MCF 10A (cell line): Measurements from ENCODE around the gene FAM227B. TPM values are rescaled to one million over a fixed set of nuclear protein-coding genes. Genes with fewer than 3 reads are reported as not detected.
"Not testable (repeated sequence)": the region's sequence is repeated elsewhere in the genome, so short reads cannot be mapped to it uniquely, and the experiment has no call there.

Source experiments
- BruUV-seq: library from RNA; stranded (reverse); fragments of 400-500 nt; replicated peaks from 2 replicates; lab custom pipeline; 2021; lab: Mats Ljungman, UMichigan
- CTCF ChIA-PET: fragments of 300-600 bp; sonication (Branson Sonifier 250); formaldehyde crosslinking; extraction: SDS; loops from one replicate; lab custom pipeline; 2021; ENCODE audit warnings: antibody characterized with exemption, inconsistent platforms; lab: Yijun Ruan, JAX
- POLR2A ChIA-PET: fragments of 300-600, 350-650 bp; sonication (Branson Sonifier 250); formaldehyde crosslinking; extraction: SDS; loops from one replicate; lab custom pipeline; 2020; ENCODE audit warnings: antibody characterized with exemption, inconsistent platforms; lab: Yijun Ruan, JAX
- DNase-seq: peaks from one replicate; pipeline ENCODE4 v3.0.0-alpha.2; 2018; ENCODE audit not compliant: unreplicated experiment
- H3K27ac Mint-ChIP-seq: one replicate; pipeline ENCODE4 v1.8.0; 2022; ENCODE audit warnings: mild to moderate bottlenecking, low read depth, mixed read lengths; ENCODE audit not compliant: unreplicated experiment
- H3K27me3 Mint-ChIP-seq: one replicate; pipeline ENCODE4 v1.8.0; 2022; ENCODE audit warnings: mixed read lengths; ENCODE audit not compliant: insufficient read depth, unreplicated experiment
- H3K36me3 Mint-ChIP-seq: one replicate; pipeline ENCODE4 v1.8.0; 2022; ENCODE audit warnings: mild to moderate bottlenecking, moderate library complexity, mixed read lengths; ENCODE audit not compliant: insufficient read depth, unreplicated experiment
- H3K4me1 Mint-ChIP-seq: one replicate; pipeline ENCODE4 v1.8.0; 2022; ENCODE audit warnings: mixed read lengths; ENCODE audit not compliant: insufficient read depth, unreplicated experiment
- H3K4me3 Mint-ChIP-seq: one replicate; pipeline ENCODE4 v1.8.0; 2022; ENCODE audit warnings: mild to moderate bottlenecking, moderate library complexity, mixed read lengths; ENCODE audit not compliant: unreplicated experiment
- H3K9me3 Mint-ChIP-seq: one replicate; pipeline ENCODE4 v1.8.0; 2022; ENCODE audit warnings: mixed read lengths; ENCODE audit not compliant: unreplicated experiment
- CTCF ChIP-seq: fragments of 200-600 bp; IDR thresholded peaks from one replicate; pipeline ENCODE4 v1.8.0; 2022; ENCODE audit warnings: antibody characterized with exemption, mild to moderate bottlenecking; ENCODE audit not compliant: unreplicated experiment
- intact Hi-C: fragments of 100-400 bp; cut with micrococcal nuclease; formaldehyde crosslinking; loops from 2 replicates; pipeline ENCODE4 v1.14.1; 2022
- total RNA-seq: library from RNA; stranded (reverse); gene quantifications from 2 replicates; pipeline ENCODE4 v1.2.3, GENCODE V29; 2022

FAM227B gene
- total RNA-seq, 1 experiment from 2014 or later, result 5.8 TPM

- POLR2A ChIA-PET, result interaction anchor here (0.7 to 3.0 kb wide), 27 partner anchors 11 to 735 kb away, joined by 3 to 21 read pairs (median 4); partner anchors contain the start of genes COPS2, GABPB1 and GALK2
Measured at GRCh38 chr15:49620199-49620598, 419 bp downstream of the FAM227B start.

GRCh38 chr15:49619226-49619625 is 1.4 kb downstream of the FAM227B start:
- no peak for TF ChIP-seq CTCF
- H3K36me3 Mint-ChIP-seq, result peaks cover 14% of the 10 kb centered on the region
- H3K4me3 Mint-ChIP-seq, result no peak overlapping the region
- no peaks in the 10 kb centered on the region for H3K27me3 Mint-ChIP-seq
- POLR2A ChIA-PET, result interaction anchor here (0.7 to 3.0 kb wide), 8 partner anchors 14 to 751 kb away, joined by 3 to 21 read pairs (median 3); no protein-coding TSS in a partner anchor
- H3K9me3 Mint-ChIP-seq, result peaks cover 8% of the 10 kb centered on the region
- peaks cover 19% of the 10 kb centered on the region for H3K4me1 Mint-ChIP-seq
- H3K27ac Mint-ChIP-seq, result peak overlapping the region; percentile 25
- intact Hi-C loops, result no loop called here
- no TSS peak for BruUV-seq
- no peak for DNase-seq
- CTCF ChIA-PET, result interaction anchor here (0.8 kb wide), 1 partner anchor 10 kb away, joined by 3 read pairs; no protein-coding TSS in a partner anchor

More at GRCh38 chr15:49620199-49620598, 419 bp downstream of the FAM227B start:
- peak; percentile 40 for DNase-seq
- intact Hi-C loops, result loop anchor here (1.0 to 10.0 kb wide), 10 partner anchors 65 to 751 kb away; partner anchors contain the start of gene FGF7
- peaks cover 10% of the 10 kb centered on the region for H3K36me3 Mint-ChIP-seq
- H3K27ac Mint-ChIP-seq, result peak overlapping the region; percentile 98
- TSS peak; percentile 87 for BruUV-seq
- peaks cover 19% of the 10 kb centered on the region for H3K4me1 Mint-ChIP-seq
- peak overlapping the region; percentile 92 for H3K4me3 Mint-ChIP-seq
- no peaks in the 10 kb centered on the region for H3K9me3 Mint-ChIP-seq
- CTCF ChIA-PET, result interaction anchor here (0.6 kb wide), 1 partner anchor 243 kb away, joined by 3 read pairs; no protein-coding TSS in a partner anchor
- H3K27me3 Mint-ChIP-seq, result no peaks in the 10 kb centered on the region
- no peak for TF ChIP-seq CTCF

GRCh38 chr15:49612240-49612639 is 8.4 kb downstream of the FAM227B start:
- H3K27ac Mint-ChIP-seq, POLR2A ChIA-PET, intact Hi-C loops, H3K27me3 Mint-ChIP-seq, H3K4me1 Mint-ChIP-seq, H3K36me3 Mint-ChIP-seq, DNase-seq, BruUV-seq, H3K9me3 Mint-ChIP-seq, H3K4me3 Mint-ChIP-seq, CTCF ChIA-PET: not testable (repeated sequence)

- Mint-ChIP-seq H3K27ac (peak overlapping the region; percentile 44), H3K4me3 (no peak overlapping the region), H3K4me1 (no peaks in the 10 kb centered on the region), H3K27me3 (no peaks in the 10 kb centered on the region), H3K9me3 (peaks cover 8% of the 10 kb centered on the region), H3K36me3 (peaks cover 5% of the 10 kb centered on the region)
- BruUV-seq, result no TSS peak
- POLR2A ChIA-PET, result no interaction called here
- TF ChIP-seq CTCF, result no peak
- DNase-seq, result peak; percentile 10
- intact Hi-C loops, result no loop called here
- CTCF ChIA-PET, result interaction anchor here (0.6 to 1.2 kb wide), 2 partner anchors 393 to 395 kb away, joined by 3 read pairs; no protein-coding TSS in a partner anchor
Measured at GRCh38 chr15:49610157-49610918, 10.3 kb downstream of the FAM227B start.
